Measurements from ENCODE around the gene COPRS. TPM values are rescaled to one million over a fixed set of nuclear protein-coding genes. Genes with fewer than 3 reads are reported as not detected.

Gene COPRS
- total and polyA plus RNA-seq, 2 of the 8 experiments (the other 6 are each of a cell fraction or from before 2014, with no cell fraction given) = 40.9 to 49.3 TPM

GRCh38 chr17:31869031-31869430 is 10.0 kb upstream of the COPRS start (continued):
- TF ChIP-seq CHD7 (IDR thresholded peaks at IDR 0.05; ENCODE audit: insufficient replicate concordance, low read length) (no peak), ATF2 (IDR thresholded peaks at IDR 0.05; ENCODE audit: low read length) (no peak)
